ENCODE measurements around the gene SP100. TPM values are rescaled to one million over a fixed set of nuclear protein-coding genes. Genes with fewer than 3 reads are reported as not detected.

SP100 gene
- total RNA-seq, 2 donors from 2014 or later: 51.6 to 69.0 TPM

DNA sequence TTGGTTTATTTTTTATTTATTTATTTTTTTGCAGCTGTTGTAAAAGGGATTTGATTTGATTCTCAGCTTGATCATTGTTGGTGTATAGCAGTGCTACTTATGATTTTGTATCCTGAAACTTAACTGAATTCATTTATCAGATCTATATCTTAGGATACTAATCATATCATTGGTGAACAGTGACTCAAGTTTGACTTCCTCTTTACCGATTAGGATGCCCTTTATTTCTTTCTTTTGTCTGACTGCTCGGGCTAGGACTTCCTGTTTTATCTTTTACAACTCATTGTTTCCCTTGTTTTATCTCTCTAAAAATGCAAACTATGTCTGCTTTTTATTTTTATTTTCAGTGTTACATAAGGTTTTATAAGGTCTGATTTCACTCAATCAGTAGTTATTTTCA lies 23.6 kb downstream of the SP100 start:
- TF ChIP-seq CTCF (IDR thresholded peaks at IDR 0.05) (no peak), POLR2A (IDR thresholded peaks at IDR 0.05) (no peak), POLR2AphosphoS5 (IDR thresholded peaks at IDR 0.05) (no peak)
- no peak overlapping the region for H3K4me3 ChIP-seq
- DNase-seq (ENCODE audit: low spot score): no peak
- intact Hi-C loops (cut with DNase I): no loop called here
- H3K27me3 ChIP-seq (replicated peaks; ENCODE audit: insufficient read depth): no peaks in the 10 kb centered on the region
- 31% methylated on average over 2 of the region's 2 CpGs for WGBS
- H3K36me3 ChIP-seq: no peaks in the 10 kb centered on the region
- H3K4me1 ChIP-seq (replicated peaks): no peaks in the 10 kb centered on the region
- no peaks in the 10 kb centered on the region for H3K9me3 ChIP-seq
- no peak overlapping the region for H3K27ac ChIP-seq

- no peak overlapping the region for H3K27ac ChIP-seq
- no peak for TF ChIP-seq CTCF (IDR thresholded peaks at IDR 0.05)
- TF ChIP-seq POLR2AphosphoS5 (IDR thresholded peaks at IDR 0.05): no peak
- TF ChIP-seq POLR2A (IDR thresholded peaks at IDR 0.05): no peak
- no peaks in the 10 kb centered on the region for H3K4me1 ChIP-seq (replicated peaks)
- no peaks in the 10 kb centered on the region for H3K36me3 ChIP-seq
- H3K27me3 ChIP-seq (replicated peaks; ENCODE audit: insufficient read depth): no peaks in the 10 kb centered on the region
- 72% methylated on average over 4 of the region's 4 CpGs for WGBS
- no peak overlapping the region for H3K4me3 ChIP-seq
- no peaks in the 10 kb centered on the region for H3K9me3 ChIP-seq
- DNase-seq (ENCODE audit: low spot score): no peak
- intact Hi-C loops (cut with DNase I): no loop called here
Observed at GRCh38 chr2:230441227-230441897, 25.4 kb downstream of the SP100 start.

DNA sequence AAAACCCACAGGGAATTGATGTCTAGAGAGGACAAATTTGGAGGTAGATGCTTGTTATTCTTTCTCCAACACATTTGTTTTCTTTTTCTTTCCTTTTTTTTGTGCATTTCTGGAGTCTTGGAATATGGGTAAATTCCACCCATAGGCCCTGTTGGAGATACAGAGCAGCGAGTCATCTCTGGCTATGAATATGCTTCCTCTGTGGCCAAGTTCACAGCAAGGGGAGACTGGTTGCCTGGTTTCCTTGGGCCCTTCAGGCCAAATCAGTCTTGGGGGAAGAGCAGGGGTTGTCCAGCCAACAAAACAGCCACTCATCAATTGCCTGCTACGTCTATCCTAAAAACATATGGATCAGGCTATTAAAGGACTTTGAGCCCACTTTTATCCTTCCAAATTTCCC lies 27.5 kb downstream of the SP100 start:
- Histone ChIP-seq H3K27ac (no peak overlapping the region), H3K27me3 (replicated peaks; ENCODE audit: insufficient read depth) (no peaks in the 10 kb centered on the region), H3K4me1 (replicated peaks) (no peaks in the 10 kb centered on the region), H3K9me3 (no peaks in the 10 kb centered on the region), H3K4me3 (no peak overlapping the region), H3K36me3 (peaks cover 0 to 4% of the 10 kb centered on the region in 2 donors)
- intact Hi-C loops (cut with DNase I): no loop called here
- 97% methylated on average over 2 of the region's 2 CpGs for WGBS
- no peak for DNase-seq (ENCODE audit: low spot score)
- TF ChIP-seq CTCF (IDR thresholded peaks at IDR 0.05) (no peak), POLR2A (IDR thresholded peaks at IDR 0.05) (no peak), POLR2AphosphoS5 (IDR thresholded peaks at IDR 0.05) (no peak)

- no peak overlapping the region for H3K27ac ChIP-seq
- no peak overlapping the region for H3K4me3 ChIP-seq
- H3K9me3 ChIP-seq: no peaks in the 10 kb centered on the region
- H3K4me1 ChIP-seq (replicated peaks): no peaks in the 10 kb centered on the region
- no peak for DNase-seq (ENCODE audit: low spot score)
- peaks cover 4% of the 10 kb centered on the region in 2 donors for H3K36me3 ChIP-seq
- 81% methylated on average over 2 of the region's 2 CpGs for WGBS
- intact Hi-C loops (cut with DNase I): no loop called here
- no peak for TF ChIP-seq POLR2AphosphoS5 (IDR thresholded peaks at IDR 0.05)
- no peak for TF ChIP-seq CTCF (IDR thresholded peaks at IDR 0.05)
- TF ChIP-seq POLR2A (IDR thresholded peaks at IDR 0.05): no peak
- no peaks in the 10 kb centered on the region for H3K27me3 ChIP-seq (replicated peaks; ENCODE audit: insufficient read depth)
Observed at GRCh38 chr2:230444832-230445231, 28.8 kb downstream of the SP100 start.

DNA sequence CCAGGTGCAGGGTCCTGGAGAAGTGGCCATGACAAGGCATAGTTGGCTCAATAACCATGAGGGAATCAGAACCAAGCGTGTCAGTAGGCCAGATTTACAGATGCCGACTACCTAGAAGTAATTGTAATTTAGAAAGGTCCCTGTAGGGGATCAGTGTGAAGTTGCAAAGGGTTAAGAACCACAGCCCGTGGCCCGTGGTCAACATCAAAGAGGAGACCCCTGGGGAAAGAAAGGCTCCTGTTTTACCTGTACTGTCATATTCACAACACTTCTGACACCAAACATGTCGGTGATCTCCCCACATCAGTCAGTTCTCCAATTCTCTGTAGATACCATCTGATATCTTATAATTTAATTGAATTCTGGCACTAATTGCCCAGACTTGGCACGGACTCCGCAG lies 31.0 kb downstream of the SP100 start:
- H3K36me3 ChIP-seq: peaks cover 4 to 9% of the 10 kb centered on the region in 2 donors
- no peaks in the 10 kb centered on the region for H3K9me3 ChIP-seq
- no peaks in the 10 kb centered on the region for H3K27me3 ChIP-seq (replicated peaks; ENCODE audit: insufficient read depth)
- no peak overlapping the region for H3K4me3 ChIP-seq
- H3K4me1 ChIP-seq (replicated peaks): no peaks in the 10 kb centered on the region
- H3K27ac ChIP-seq: no peak overlapping the region
- 84% methylated on average over 7 of the region's 7 CpGs for WGBS
- no peak for DNase-seq (ENCODE audit: low spot score)
- TF ChIP-seq CTCF (IDR thresholded peaks at IDR 0.05): no peak
- TF ChIP-seq POLR2AphosphoS5 (IDR thresholded peaks at IDR 0.05): no peak
- TF ChIP-seq POLR2A (IDR thresholded peaks at IDR 0.05): no peak
- intact Hi-C loops (cut with DNase I): no loop called here

Data from prostate gland (tissue), 2 donors.